Karpas-422 (cell line): Measurements from ENCODE around the gene UBE2M. TPM values are rescaled to one million over a fixed set of nuclear protein-coding genes. Genes with fewer than 3 reads are reported as not detected.
"Not testable (repeated sequence)": the region's sequence is repeated elsewhere in the genome, so short reads cannot be mapped to it uniquely, and the experiment has no call there.

Source experiments
- DNase-seq: peaks from one replicate; pipeline ENCODE4 v3.0.0-alpha.2; 2015
- H2AFZ ChIP-seq: fragments of 200-600 bp; sonication (generic); 2 replicates; pipeline ENCODE4 v1.6.1; 2014; ENCODE audit warnings: antibody characterized with exemption, low read length, mixed read lengths
- H3K27ac ChIP-seq: fragments of 200-600 bp; sonication (generic); 2 replicates; pipeline ENCODE4 v1.5.1; 2014; ENCODE audit warnings: mild to moderate bottlenecking, low read length, moderate library complexity
- H3K27me3 ChIP-seq: fragments of 200-600 bp; sonication (generic); 2 replicates; pipeline ENCODE4 v1.6.1; 2014; ENCODE audit warnings: low read length, mixed read lengths
- H3K36me3 ChIP-seq: fragments of 200-600 bp; sonication (generic); 2 replicates; pipeline ENCODE4 v1.6.1; 2014; ENCODE audit warnings: low read length, mixed read lengths; ENCODE audit not compliant: insufficient read depth
- H3K4me1 ChIP-seq: fragments of 200-600 bp; sonication (generic); 2 replicates; pipeline ENCODE4 v1.6.1; 2014; ENCODE audit warnings: mild to moderate bottlenecking, low read length, mixed read lengths
- H3K4me2 ChIP-seq: fragments of 200-600 bp; sonication (generic); 2 replicates; pipeline ENCODE4 v1.6.1; 2014; ENCODE audit warnings: low read length, low read depth, mild to moderate bottlenecking; ENCODE audit not compliant: poor library complexity, severe bottlenecking
- H3K4me3 ChIP-seq: fragments of 200-600 bp; sonication (generic); 2 replicates; pipeline ENCODE4 v1.5.1; 2014; ENCODE audit warnings: mild to moderate bottlenecking, antibody characterized with exemption, low read length, mixed read lengths
- H3K79me2 ChIP-seq: fragments of 200-600 bp; sonication (generic); 2 replicates; pipeline ENCODE4 v1.6.1; 2014; ENCODE audit warnings: mild to moderate bottlenecking, low read length, mixed read lengths
- H3K9ac ChIP-seq: fragments of 200-600 bp; sonication (generic); 2 replicates; pipeline ENCODE4 v1.6.0; 2014; ENCODE audit warnings: low read length
- H3K9me2 ChIP-seq: fragments of 200-600 bp; sonication (generic), shearing (Covaris generic); replicated peaks from 2 replicates; pipeline ENCODE4 v1.6.0; 2014; ENCODE audit warnings: mild to moderate bottlenecking, low read length, moderate library complexity; ENCODE audit not compliant: insufficient read depth
- H3K9me3 ChIP-seq: fragments of 300-700, 200-600 bp; sonication (generic); 2 replicates; pipeline ENCODE4 v1.6.1; 2014; ENCODE audit warnings: low read length, mixed read lengths
- H4K20me1 ChIP-seq: fragments of 200-600 bp; sonication (generic); 2 replicates; pipeline ENCODE4 v1.6.1; 2014; ENCODE audit warnings: mild to moderate bottlenecking, antibody characterized with exemption, low read length, low read depth; ENCODE audit not compliant: insufficient read depth
- small RNA-seq: library from RNA; depleted of rRNA; stranded (forward); fragments of <200 nt; gene quantifications from one replicate; pipeline ENCODE3, GENCODE V24; 2014
- total RNA-seq: library from RNA; depleted of rRNA; stranded (reverse); fragments of >200 nt; shearing (Covaris generic); gene quantifications from 2 replicates; pipeline ENCODE4 v1.2.3, GENCODE V29; 2014; ENCODE audit warnings: low replicate concordance; rRNA removed

UBE2M gene
- total RNA-seq, 1 experiment from 2014 or later: 90.6 TPM

GRCh38 chr19:58510084-58510862 is 48.1 kb downstream of the UBE2M start:
- Histone ChIP-seq H3K9me3 (peaks cover 4% of the 10 kb centered on the region; the same call in 1 of the 2 replicates), H2AFZ (no peak overlapping the region), H3K9ac (no peak overlapping the region), H3K79me2 (peaks cover 11% of the 10 kb centered on the region), H3K4me3 (no peak overlapping the region), H3K4me2 (no peak overlapping the region), H3K9me2 (no peaks in the 10 kb centered on the region), H4K20me1 (no peaks in the 10 kb centered on the region), H3K36me3 (no peaks in the 10 kb centered on the region), H3K27me3 (no peaks in the 10 kb centered on the region), H3K4me1 (peaks cover 14% of the 10 kb centered on the region), H3K27ac (no peak overlapping the region)
- DNase-seq: no peak

- H3K79me2 ChIP-seq: peaks cover 5% of the 10 kb centered on the region
- DNase-seq: no peak
- no peaks in the 10 kb centered on the region for H4K20me1 ChIP-seq
- peaks cover 4% of the 10 kb centered on the region; the same call in 1 of the 2 replicates for H3K9me3 ChIP-seq
- no peak overlapping the region for H3K27ac ChIP-seq
- H3K36me3 ChIP-seq: no peaks in the 10 kb centered on the region
- no peaks in the 10 kb centered on the region for H3K27me3 ChIP-seq
- H2AFZ ChIP-seq: no peak overlapping the region
- H3K4me1 ChIP-seq: peaks cover 8% of the 10 kb centered on the region
- H3K9ac ChIP-seq: no peak overlapping the region
- H3K4me2 ChIP-seq: no peak overlapping the region
- H3K4me3 ChIP-seq: no peak overlapping the region
- no peaks in the 10 kb centered on the region for H3K9me2 ChIP-seq
Measured at GRCh38 chr19:58509731-58510083, 48.7 kb downstream of the UBE2M start.

GRCh38 chr19:58507602-58508223 is 50.7 kb downstream of the UBE2M start:
- H2AFZ ChIP-seq, H3K4me3 ChIP-seq: not testable (repeated sequence)

More at GRCh38 chr19:58507602-58508223, 50.7 kb downstream of the UBE2M start:
- H3K4me2 ChIP-seq, H3K79me2 ChIP-seq, H3K9me2 ChIP-seq, H3K27me3 ChIP-seq, H3K9ac ChIP-seq, H4K20me1 ChIP-seq, H3K36me3 ChIP-seq, H3K27ac ChIP-seq, H3K4me1 ChIP-seq, H3K9me3 ChIP-seq: not testable (repeated sequence)
- DNase-seq: peak; percentile 40

Small RNA genes lying within 50 kb of the gene (small RNA-seq; reads per million reads assigned to genes)
- gene MIR6807 (not detected), gene RN7SL525P (not detected)

Other genes with a start within 250 kb of the UBE2M start
- 5.1 and 5.3 TPM in 2 replicates for gene ZSCAN22, start 231.6 kb downstream of the UBE2M start, total RNA-seq
- gene A1BG, start 205.1 kb downstream of the UBE2M start, total RNA-seq: 52.9 and 85.4 TPM in 2 replicates
- 1.1 and 3.0 TPM in 2 replicates for gene ZNF497, start 195.9 kb downstream of the UBE2M start, total RNA-seq
- 0.75 and 2.4 TPM in 2 replicates for gene ZNF837, start 177.6 kb downstream of the UBE2M start, total RNA-seq
- gene RPS5, start 171.3 kb downstream of the UBE2M start, total RNA-seq: 6,081 and 7,190 TPM in 2 replicates
- gene RNF225, start 163.0 kb downstream of the UBE2M start, total RNA-seq: 0.90 and 0.97 TPM in 2 replicates
- 21.1 and 31.6 TPM in 2 replicates for gene ZNF584, start 150.0 kb downstream of the UBE2M start, total RNA-seq
- not detected in 2 replicates for gene ZNF132, start 118.5 kb downstream of the UBE2M start, total RNA-seq
- 21.2 and 22.5 TPM in 2 replicates for gene ZNF324B, start 107.0 kb downstream of the UBE2M start, total RNA-seq
- 10.4 and 29.1 TPM in 2 replicates for gene ZNF324, start 91.5 kb downstream of the UBE2M start, total RNA-seq
- gene ZNF446, start 82.3 kb downstream of the UBE2M start, total RNA-seq: 11.8 and 20.6 TPM in 2 replicates
- 1.2 and 10.0 TPM in 2 replicates for gene SLC27A5, start 46.6 kb downstream of the UBE2M start, total RNA-seq
- 2.0 and 4.7 TPM in 2 replicates for gene ZBTB45, start 38.8 kb downstream of the UBE2M start, total RNA-seq
- gene TRIM28, start 14.5 kb downstream of the UBE2M start, total RNA-seq: 142 and 257 TPM in 2 replicates
- gene CHMP2A, start 3.5 kb downstream of the UBE2M start, total RNA-seq: 54.2 and 85.9 TPM in 2 replicates
- 13.3 and 20.1 TPM in 2 replicates for gene MZF1, start 14.7 kb upstream of the UBE2M start, total RNA-seq